H4 (cell line): ENCODE measurements around the gene NCL. TPM values are rescaled to one million over a fixed set of nuclear protein-coding genes. Genes with fewer than 3 reads are reported as not detected.
"Not testable (repeated sequence)": the region's sequence is repeated elsewhere in the genome, so short reads cannot be mapped to it uniquely, and the experiment has no call there.

Experiments
- DNase-seq: peaks from one replicate; pipeline ENCODE4 v3.0.0-alpha.2; 2015; ENCODE audit warnings: low spot score
- total RNA-seq: library from RNA; depleted of rRNA; stranded (reverse); fragments of >200 nt; shearing (Covaris generic); gene quantifications from 2 replicates; pipeline ENCODE4 v1.2.3, GENCODE V29; 2014

The NCL gene
- total RNA-seq, 1 experiment from 2014 or later: 136 TPM

GRCh38 chr2:231430437-231430836 is 33.8 kb downstream of the NCL start:
- not testable (repeated sequence) for DNase-seq

- DNase-seq: no peak
Observed at GRCh38 chr2:231429901-231430300, 34.4 kb downstream of the NCL start.

GRCh38 chr2:231429152-231429551 is 35.1 kb downstream of the NCL start:
- no peak for DNase-seq

GRCh38 chr2:231427116-231427515 is 37.2 kb downstream of the NCL start:
- DNase-seq: no peak

- no peak for DNase-seq
Observed at GRCh38 chr2:231425811-231426703, 38.2 kb downstream of the NCL start.

GRCh38 chr2:231425291-231425810 is 38.9 kb downstream of the NCL start:
- DNase-seq: no peak

- no peak for DNase-seq
Observed at GRCh38 chr2:231423176-231423575, 41.1 kb downstream of the NCL start.

- no peak for DNase-seq
Observed at GRCh38 chr2:231422056-231422455, 42.2 kb downstream of the NCL start.

GRCh38 chr2:231421051-231421580 is 43.2 kb downstream of the NCL start:
- DNase-seq: no peak

- DNase-seq: no peak
Observed at GRCh38 chr2:231418820-231419640, 45.3 kb downstream of the NCL start.

GRCh38 chr2:231415029-231415428 is 49.3 kb downstream of the NCL start:
- no peak for DNase-seq

GRCh38 chr2:231413921-231414476 is 50.3 kb downstream of the NCL start:
- DNase-seq: no peak

GRCh38 chr2:231413456-231413855 is 50.8 kb downstream of the NCL start:
- DNase-seq: no peak

- no peak for DNase-seq
Observed at GRCh38 chr2:231412618-231412963, 51.7 kb downstream of the NCL start.

- DNase-seq: peak; percentile 76
Observed at GRCh38 chr2:231411831-231412617, 52.3 kb downstream of the NCL start.

- no peak for DNase-seq
Observed at GRCh38 chr2:231411237-231411636, 53.0 kb downstream of the NCL start.

GRCh38 chr2:231410293-231411004 is 53.8 kb downstream of the NCL start:
- DNase-seq: no peak

- DNase-seq: no peak
Observed at GRCh38 chr2:231409776-231410175, 54.5 kb downstream of the NCL start.

GRCh38 chr2:231408304-231408703 is 56.0 kb downstream of the NCL start:
- not testable (repeated sequence) for DNase-seq

- DNase-seq: not testable (repeated sequence)
Observed at GRCh38 chr2:231407686-231408085, 56.6 kb downstream of the NCL start.
